DOHH2 (cell line): ENCODE data around the gene DCAF8.

Experiments
- H3F3A ChIP-seq: fragments of 200-600 bp; sonication (generic), shearing (Covaris generic); 2 replicates; pipeline ENCODE4 v1.6.0; 2016; ENCODE audit warnings: antibody characterized with exemption, mild to moderate bottlenecking; ENCODE audit not compliant: control insufficient read depth, insufficient read depth
- H3K27ac ChIP-seq: fragments of 200-600 bp; sonication (generic); 2 replicates; pipeline ENCODE4 v1.5.1; 2014; ENCODE audit warnings: low read depth, mild to moderate bottlenecking, low read length, moderate library complexity
- H3K27me3 ChIP-seq: fragments of 200-600 bp; sonication (generic); 2 replicates; pipeline ENCODE4 v1.6.1; 2014; ENCODE audit warnings: mild to moderate bottlenecking, low read length, mixed read lengths; ENCODE audit not compliant: control insufficient read depth
- H3K36me3 ChIP-seq: fragments of 200-600 bp; sonication (generic); 2 replicates; pipeline ENCODE4 v1.6.1; 2014; ENCODE audit warnings: mild to moderate bottlenecking, low read length, moderate library complexity, mixed read lengths; ENCODE audit not compliant: control insufficient read depth
- H3K4me1 ChIP-seq: fragments of 200-600 bp; sonication (generic); 2 replicates; pipeline ENCODE4 v1.6.1; 2014; ENCODE audit warnings: mild to moderate bottlenecking, low read length, mixed read lengths; ENCODE audit not compliant: control insufficient read depth
- H3K4me2 ChIP-seq: fragments of 200-600 bp; sonication (generic); 2 replicates; pipeline ENCODE4 v1.6.0; 2014; ENCODE audit warnings: mild to moderate bottlenecking, low read length, moderate library complexity
- H3K4me3 ChIP-seq: fragments of 200-600 bp; sonication (generic); 2 replicates; pipeline ENCODE4 v1.5.1; 2014; ENCODE audit warnings: mild to moderate bottlenecking, low read length, mixed read lengths
- H3K79me2 ChIP-seq: fragments of 200-600 bp; sonication (generic); 2 replicates; pipeline ENCODE4 v1.6.1; 2014; ENCODE audit warnings: mild to moderate bottlenecking, low read length, mixed read lengths; ENCODE audit not compliant: control insufficient read depth
- H3K9me2 ChIP-seq: fragments of 200-600 bp; sonication (generic); replicated peaks from 2 replicates; pipeline ENCODE4 v1.6.1; 2014; ENCODE audit warnings: mild to moderate bottlenecking, low read length, mixed read lengths; ENCODE audit not compliant: control insufficient read depth
- H3K9me3 ChIP-seq: fragments of 200-600 bp; sonication (generic); 2 replicates; pipeline ENCODE4 v1.6.1; 2014; ENCODE audit warnings: antibody characterized with exemption, low read length, mixed read lengths; ENCODE audit not compliant: control insufficient read depth, insufficient read depth
- H4K20me1 ChIP-seq: fragments of 200-600 bp; sonication (generic); 2 replicates; pipeline ENCODE4 v1.6.0; 2014; ENCODE audit warnings: low read depth, mild to moderate bottlenecking, antibody characterized with exemption, low read length, moderate library complexity; ENCODE audit not compliant: control insufficient read depth, insufficient read depth
- EZH2phosphoT487 ChIP-seq: fragments of 200-600 bp; sonication (generic); IDR thresholded peaks from 2 replicates; pipeline ENCODE4 v1.6.1; 2017; ENCODE audit warnings: borderline replicate concordance, mild to moderate bottlenecking, antibody characterized with exemption, low read length, moderate library complexity, mixed read lengths
- TF ChIP-seq, protein P1 (sequence below): fragments of 200-600 bp; sonication (generic); IDR thresholded peaks from one replicate; pipeline ENCODE4 v1.5.1; 2014; ENCODE audit warnings: antibody characterized with exemption, mild to moderate bottlenecking, low read depth, low read length; ENCODE audit not compliant: poor library complexity, severe bottlenecking

The DCAF8 gene

DNA sequence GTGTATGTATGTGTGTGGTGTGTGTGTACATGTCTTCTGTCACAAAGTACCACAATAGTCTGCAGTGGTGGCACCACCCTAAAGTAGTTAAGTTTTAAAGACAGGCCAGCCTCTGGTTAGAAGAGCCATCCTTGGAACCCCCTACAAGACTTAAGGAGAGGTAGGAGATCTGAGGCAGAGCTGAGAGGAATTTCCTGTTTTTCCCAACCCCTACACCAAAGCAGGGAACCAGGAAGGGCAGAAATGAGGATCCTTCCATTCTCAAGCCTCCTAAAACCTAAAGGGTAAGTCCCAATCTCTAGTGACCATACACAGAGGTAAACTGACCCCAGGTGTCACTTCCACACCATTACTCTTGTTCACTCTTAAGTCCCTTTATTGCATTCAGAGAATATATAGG lies 46.0 kb downstream of the DCAF8 start:
- no peak overlapping the region for H3K4me2 ChIP-seq
- no peaks in the 10 kb centered on the region for H3K4me1 ChIP-seq
- no peaks in the 10 kb centered on the region for H3K9me2 ChIP-seq
- H3K79me2 ChIP-seq: peaks cover under 1% of the 10 kb centered on the region; the same call in 1 of the 2 replicates
- H3K27ac ChIP-seq: no peak overlapping the region
- peaks cover 14% of the 10 kb centered on the region; the same call in 1 of the 2 replicates for H3F3A ChIP-seq
- peaks cover 99% of the 10 kb centered on the region for H3K36me3 ChIP-seq
- no peak overlapping the region for H3K4me3 ChIP-seq
- H3K9me3 ChIP-seq: no peaks in the 10 kb centered on the region
- H3K27me3 ChIP-seq: no peaks in the 10 kb centered on the region
- H4K20me1 ChIP-seq: no peaks in the 10 kb centered on the region
- TF ChIP-seq, protein P1, sequence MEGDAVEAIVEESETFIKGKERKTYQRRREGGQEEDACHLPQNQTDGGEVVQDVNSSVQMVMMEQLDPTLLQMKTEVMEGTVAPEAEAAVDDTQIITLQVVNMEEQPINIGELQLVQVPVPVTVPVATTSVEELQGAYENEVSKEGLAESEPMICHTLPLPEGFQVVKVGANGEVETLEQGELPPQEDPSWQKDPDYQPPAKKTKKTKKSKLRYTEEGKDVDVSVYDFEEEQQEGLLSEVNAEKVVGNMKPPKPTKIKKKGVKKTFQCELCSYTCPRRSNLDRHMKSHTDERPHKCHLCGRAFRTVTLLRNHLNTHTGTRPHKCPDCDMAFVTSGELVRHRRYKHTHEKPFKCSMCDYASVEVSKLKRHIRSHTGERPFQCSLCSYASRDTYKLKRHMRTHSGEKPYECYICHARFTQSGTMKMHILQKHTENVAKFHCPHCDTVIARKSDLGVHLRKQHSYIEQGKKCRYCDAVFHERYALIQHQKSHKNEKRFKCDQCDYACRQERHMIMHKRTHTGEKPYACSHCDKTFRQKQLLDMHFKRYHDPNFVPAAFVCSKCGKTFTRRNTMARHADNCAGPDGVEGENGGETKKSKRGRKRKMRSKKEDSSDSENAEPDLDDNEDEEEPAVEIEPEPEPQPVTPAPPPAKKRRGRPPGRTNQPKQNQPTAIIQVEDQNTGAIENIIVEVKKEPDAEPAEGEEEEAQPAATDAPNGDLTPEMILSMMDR: no peak
- no peak for TF ChIP-seq EZH2phosphoT487

DNA sequence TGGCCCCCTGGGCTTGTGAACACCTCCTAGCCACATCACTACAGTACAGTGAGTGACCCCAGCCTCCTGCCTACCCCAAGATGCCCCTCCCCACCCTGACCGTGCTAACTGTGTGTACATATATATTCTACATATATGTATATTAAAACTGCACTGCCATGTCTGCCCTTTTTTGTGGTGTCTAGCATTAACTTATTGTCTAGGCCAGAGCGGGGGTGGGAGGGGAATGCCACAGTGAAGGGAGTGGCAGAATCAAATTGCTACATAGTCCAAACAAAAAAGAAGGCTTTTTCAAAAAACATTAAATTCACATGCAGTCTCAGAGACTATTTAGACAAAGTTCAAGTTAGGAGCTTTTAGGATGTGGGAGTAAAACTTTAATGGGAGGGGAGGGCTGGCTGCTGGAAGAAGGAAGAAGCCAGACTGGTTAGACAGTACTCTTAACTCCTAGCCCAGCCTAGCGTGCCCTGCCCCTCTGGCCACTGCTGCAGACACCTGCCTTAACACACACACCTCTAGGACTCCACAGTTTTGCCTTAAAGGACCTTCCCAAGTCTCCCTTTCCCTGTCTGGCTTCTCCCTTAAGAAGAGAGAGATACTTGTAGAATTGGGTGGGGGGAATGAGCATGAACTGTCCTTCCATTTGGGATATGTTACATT lies 47.7 kb downstream of the DCAF8 start:
- H3K27me3 ChIP-seq: no peaks in the 10 kb centered on the region
- TF ChIP-seq EZH2phosphoT487: no peak
- TF ChIP-seq, protein P1: no peak
- H3K79me2 ChIP-seq: peaks cover 16% of the 10 kb centered on the region
- no peak overlapping the region for H3K27ac ChIP-seq
- no peaks in the 10 kb centered on the region for H3K9me3 ChIP-seq
- H3K36me3 ChIP-seq: peaks cover 99% of the 10 kb centered on the region
- H3F3A ChIP-seq: peaks cover 14% of the 10 kb centered on the region; the same call in 1 of the 2 replicates
- no peak overlapping the region for H3K4me3 ChIP-seq
- H4K20me1 ChIP-seq: no peaks in the 10 kb centered on the region
- H3K4me1 ChIP-seq: no peaks in the 10 kb centered on the region
- H3K9me2 ChIP-seq: no peaks in the 10 kb centered on the region
- H3K4me2 ChIP-seq: no peak overlapping the region

DNA sequence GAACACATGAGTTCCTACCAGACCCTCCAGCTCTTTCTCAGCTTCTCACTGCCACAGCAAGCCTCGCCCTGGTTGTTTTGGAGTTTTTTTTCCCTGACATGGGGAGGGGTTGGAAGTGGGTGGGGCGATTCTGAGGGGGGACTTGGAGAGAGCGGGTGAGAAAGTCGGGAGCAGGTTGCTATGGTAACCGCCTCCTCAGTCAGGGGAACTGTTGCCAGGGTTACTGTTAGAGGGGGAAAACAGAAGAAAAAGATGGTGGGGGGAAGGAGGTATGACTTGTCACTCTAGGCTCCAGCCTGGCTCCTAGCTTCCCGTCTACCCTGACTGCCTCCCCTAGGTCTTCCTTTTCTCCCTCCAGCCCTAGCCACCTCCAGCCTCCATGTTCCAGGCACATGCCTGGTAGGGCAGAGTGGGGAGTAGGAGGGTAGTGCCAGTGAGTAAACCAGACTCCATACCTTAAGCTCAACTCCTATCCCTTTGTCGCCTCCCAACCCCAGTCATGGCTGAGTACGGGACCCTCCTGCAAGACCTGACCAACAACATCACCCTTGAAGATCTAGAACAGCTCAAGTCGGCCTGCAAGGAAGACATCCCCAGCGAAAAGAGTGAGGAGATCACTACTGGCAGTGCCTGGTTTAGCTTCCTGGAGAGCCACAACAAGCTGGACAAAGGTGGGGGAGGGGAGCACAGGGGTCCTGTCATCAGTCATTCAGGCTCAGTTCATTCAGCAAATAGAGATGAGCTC lies 51.1 kb downstream of the DCAF8 start:
- H3K36me3 ChIP-seq: peaks cover 100% of the 10 kb centered on the region
- H3K27me3 ChIP-seq: no peaks in the 10 kb centered on the region
- peaks cover 21% of the 10 kb centered on the region for H3K4me1 ChIP-seq
- peaks cover 17% of the 10 kb centered on the region for H3F3A ChIP-seq
- TF ChIP-seq, protein P1: no peak
- TF ChIP-seq EZH2phosphoT487: no peak
- H3K9me2 ChIP-seq: no peaks in the 10 kb centered on the region
- H3K79me2 ChIP-seq: peaks cover 50% of the 10 kb centered on the region
- no peak overlapping the region for H3K27ac ChIP-seq
- H3K9me3 ChIP-seq: no peaks in the 10 kb centered on the region
- no peak overlapping the region for H3K4me3 ChIP-seq
- no peaks in the 10 kb centered on the region; the same call in 1 of the 2 replicates for H4K20me1 ChIP-seq
- H3K4me2 ChIP-seq: no peak overlapping the region
